B cell (primary cell): ENCODE measurements around the gene MAML2.

Experiments used
- EZH2 ChIP-seq: IDR thresholded peaks from 2 replicates; pipeline ENCODE4 v1.6.1; 2012; ENCODE audit warnings: borderline replicate concordance, low read depth, mild to moderate bottlenecking, moderate library complexity, low read length; ENCODE audit not compliant: insufficient read depth, poor library complexity, severe bottlenecking
- TF ChIP-seq, protein P1 (sequence below): fragments of 200-600 bp; IDR thresholded peaks from one replicate; pipeline ENCODE4 v1.8.0; 2022; ENCODE audit warnings: antibody characterized with exemption, mild to moderate bottlenecking

- TF ChIP-seq, protein P1, sequence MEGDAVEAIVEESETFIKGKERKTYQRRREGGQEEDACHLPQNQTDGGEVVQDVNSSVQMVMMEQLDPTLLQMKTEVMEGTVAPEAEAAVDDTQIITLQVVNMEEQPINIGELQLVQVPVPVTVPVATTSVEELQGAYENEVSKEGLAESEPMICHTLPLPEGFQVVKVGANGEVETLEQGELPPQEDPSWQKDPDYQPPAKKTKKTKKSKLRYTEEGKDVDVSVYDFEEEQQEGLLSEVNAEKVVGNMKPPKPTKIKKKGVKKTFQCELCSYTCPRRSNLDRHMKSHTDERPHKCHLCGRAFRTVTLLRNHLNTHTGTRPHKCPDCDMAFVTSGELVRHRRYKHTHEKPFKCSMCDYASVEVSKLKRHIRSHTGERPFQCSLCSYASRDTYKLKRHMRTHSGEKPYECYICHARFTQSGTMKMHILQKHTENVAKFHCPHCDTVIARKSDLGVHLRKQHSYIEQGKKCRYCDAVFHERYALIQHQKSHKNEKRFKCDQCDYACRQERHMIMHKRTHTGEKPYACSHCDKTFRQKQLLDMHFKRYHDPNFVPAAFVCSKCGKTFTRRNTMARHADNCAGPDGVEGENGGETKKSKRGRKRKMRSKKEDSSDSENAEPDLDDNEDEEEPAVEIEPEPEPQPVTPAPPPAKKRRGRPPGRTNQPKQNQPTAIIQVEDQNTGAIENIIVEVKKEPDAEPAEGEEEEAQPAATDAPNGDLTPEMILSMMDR, result no peak
- TF ChIP-seq EZH2, result no peak
Measured at GRCh38 chr11:96204366-96204659, 138.7 kb downstream of the MAML2 start.
